Osteocyte (in vitro differentiated cells): ENCODE results near the gene NLRP1. TPM values are rescaled to one million over a fixed set of nuclear protein-coding genes. Genes with fewer than 3 reads are reported as not detected.
A peak's percentile ranks its signal among the peaks of the same experiment; 100 is the strongest.

Source experiments
- DNase-seq: peaks from one replicate; pipeline ENCODE4 v3.0.0; 2021; ENCODE audit warnings: mixed read lengths; ENCODE audit not compliant: unreplicated experiment; ENCODE audit errors: extremely low spot score
- H3K27ac Mint-ChIP-seq: one replicate; pipeline ENCODE4 v1.8.0; 2021; ENCODE audit warnings: mild to moderate bottlenecking, mixed read lengths; ENCODE audit not compliant: unreplicated experiment
- H3K27me3 Mint-ChIP-seq: one replicate; pipeline ENCODE4 v1.8.0; 2021; ENCODE audit warnings: mixed read lengths; ENCODE audit not compliant: unreplicated experiment
- H3K36me3 Mint-ChIP-seq: one replicate; pipeline ENCODE4 v1.8.0; 2021; ENCODE audit warnings: mixed read lengths; ENCODE audit not compliant: unreplicated experiment
- H3K4me1 Mint-ChIP-seq: one replicate; pipeline ENCODE4 v1.8.0; 2021; ENCODE audit warnings: mixed read lengths; ENCODE audit not compliant: unreplicated experiment
- H3K4me3 Mint-ChIP-seq: one replicate; pipeline ENCODE4 v1.8.0; 2021; ENCODE audit warnings: mild to moderate bottlenecking, moderate library complexity, mixed read lengths; ENCODE audit not compliant: unreplicated experiment
- H3K9me3 Mint-ChIP-seq: one replicate; pipeline ENCODE4 v1.8.0; 2021; ENCODE audit warnings: mixed read lengths; ENCODE audit not compliant: unreplicated experiment
- total RNA-seq: library from RNA; stranded (reverse); gene quantifications from 2 replicates; pipeline ENCODE4 v1.2.1, GENCODE V29; 2021
- TF ChIP-seq, protein P1 (sequence below): fragments of 200-600 bp; sonication (generic); IDR thresholded peaks from 2 replicates; pipeline ENCODE4 v1.5.0; 2021; ENCODE audit warnings: antibody characterized with exemption, mild to moderate bottlenecking, moderate library complexity

Gene NLRP1
- total RNA-seq, 1 donor from 2014 or later: 27.1 TPM

DNA sequence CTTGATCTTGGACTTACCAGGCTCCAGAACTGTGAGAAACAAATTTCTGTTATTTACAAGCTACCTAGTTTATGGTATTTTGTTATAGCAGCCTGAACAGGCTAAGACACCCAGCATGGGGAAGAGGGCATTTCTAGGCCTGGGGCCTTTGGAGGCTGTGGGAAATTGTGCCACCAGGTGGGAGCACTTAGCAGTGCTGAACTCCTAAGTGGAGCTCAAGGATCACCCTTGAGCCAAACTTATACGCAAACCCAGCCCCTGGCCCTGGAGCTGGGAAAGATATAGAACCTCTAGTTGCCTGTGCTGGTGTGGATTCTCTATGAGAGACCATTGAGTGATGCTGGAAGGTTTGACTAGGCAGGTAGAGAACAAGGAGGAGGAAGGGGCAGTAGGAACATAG lies 61.8 kb downstream of the NLRP1 start:
- H3K4me3 Mint-ChIP-seq: no peak overlapping the region
- no peaks in the 10 kb centered on the region for H3K27me3 Mint-ChIP-seq
- TF ChIP-seq, protein P1, sequence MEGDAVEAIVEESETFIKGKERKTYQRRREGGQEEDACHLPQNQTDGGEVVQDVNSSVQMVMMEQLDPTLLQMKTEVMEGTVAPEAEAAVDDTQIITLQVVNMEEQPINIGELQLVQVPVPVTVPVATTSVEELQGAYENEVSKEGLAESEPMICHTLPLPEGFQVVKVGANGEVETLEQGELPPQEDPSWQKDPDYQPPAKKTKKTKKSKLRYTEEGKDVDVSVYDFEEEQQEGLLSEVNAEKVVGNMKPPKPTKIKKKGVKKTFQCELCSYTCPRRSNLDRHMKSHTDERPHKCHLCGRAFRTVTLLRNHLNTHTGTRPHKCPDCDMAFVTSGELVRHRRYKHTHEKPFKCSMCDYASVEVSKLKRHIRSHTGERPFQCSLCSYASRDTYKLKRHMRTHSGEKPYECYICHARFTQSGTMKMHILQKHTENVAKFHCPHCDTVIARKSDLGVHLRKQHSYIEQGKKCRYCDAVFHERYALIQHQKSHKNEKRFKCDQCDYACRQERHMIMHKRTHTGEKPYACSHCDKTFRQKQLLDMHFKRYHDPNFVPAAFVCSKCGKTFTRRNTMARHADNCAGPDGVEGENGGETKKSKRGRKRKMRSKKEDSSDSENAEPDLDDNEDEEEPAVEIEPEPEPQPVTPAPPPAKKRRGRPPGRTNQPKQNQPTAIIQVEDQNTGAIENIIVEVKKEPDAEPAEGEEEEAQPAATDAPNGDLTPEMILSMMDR: no peak
- no peaks in the 10 kb centered on the region for H3K9me3 Mint-ChIP-seq
- H3K27ac Mint-ChIP-seq: no peak overlapping the region
- no peaks in the 10 kb centered on the region for H3K36me3 Mint-ChIP-seq
- H3K4me1 Mint-ChIP-seq: peaks cover 19% of the 10 kb centered on the region
- no peak for DNase-seq

DNA sequence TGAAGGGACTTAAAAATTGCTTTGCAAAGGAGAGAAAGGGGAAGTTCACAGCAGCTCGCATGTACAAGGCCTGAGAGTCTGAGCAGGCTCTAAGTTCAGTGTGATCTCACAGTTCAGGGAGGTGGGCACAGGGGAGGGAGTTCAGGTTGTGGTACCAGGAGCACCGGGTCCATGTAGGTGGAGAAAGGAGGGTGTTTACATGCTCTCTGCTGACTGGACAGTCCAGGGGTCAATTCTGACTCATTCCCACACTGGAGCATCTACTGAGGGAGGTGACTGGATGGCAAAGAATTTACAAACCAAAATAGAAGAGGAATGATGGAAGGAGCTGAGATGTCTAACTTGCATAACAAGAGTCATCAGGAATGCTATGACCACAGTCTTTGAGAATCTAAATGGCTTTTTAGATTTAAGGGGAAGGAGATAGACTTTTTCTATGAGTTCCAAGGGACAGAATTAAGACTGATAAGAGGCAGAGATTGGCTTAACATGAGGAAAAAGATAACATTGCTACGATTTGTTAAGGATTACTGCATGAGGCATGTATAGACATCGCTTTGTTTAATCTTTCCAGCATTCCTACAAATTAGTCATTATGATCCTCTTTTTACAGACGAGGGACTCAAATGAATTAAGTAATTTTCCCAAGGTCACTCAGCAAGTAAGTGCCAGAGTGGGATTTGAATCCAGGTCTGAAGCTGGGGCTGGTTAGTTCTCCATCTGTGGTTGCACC lies 68.1 kb downstream of the NLRP1 start:
- H3K4me3 Mint-ChIP-seq: no peak overlapping the region
- H3K27ac Mint-ChIP-seq: peak overlapping the region; percentile 80
- no peaks in the 10 kb centered on the region for H3K27me3 Mint-ChIP-seq
- no peaks in the 10 kb centered on the region for H3K9me3 Mint-ChIP-seq
- DNase-seq: no peak
- TF ChIP-seq, protein P1: no peak
- H3K4me1 Mint-ChIP-seq: peaks cover 19% of the 10 kb centered on the region
- H3K36me3 Mint-ChIP-seq: no peaks in the 10 kb centered on the region

DNA sequence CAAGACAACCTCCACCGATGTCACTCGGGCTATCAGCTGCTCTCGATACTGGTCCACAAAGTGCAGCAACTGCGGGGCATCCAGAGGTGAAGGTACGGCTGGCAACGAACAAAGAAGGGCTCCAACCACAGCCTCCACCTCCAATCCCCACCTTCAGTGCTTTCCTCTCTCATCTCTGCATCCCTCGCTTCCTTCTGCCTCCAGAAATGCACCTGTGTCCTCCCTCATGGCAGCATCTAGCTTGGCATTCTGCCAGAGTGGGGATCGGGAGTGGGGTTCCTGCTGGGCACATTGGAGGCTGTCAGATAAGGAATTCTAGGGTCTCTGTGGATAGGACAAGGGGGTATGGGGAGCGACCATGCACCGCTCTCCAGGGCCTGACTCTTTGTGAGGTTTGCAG lies 69.3 kb downstream of the NLRP1 start:
- H3K36me3 Mint-ChIP-seq: no peaks in the 10 kb centered on the region
- no peak for DNase-seq
- peaks cover 19% of the 10 kb centered on the region for H3K4me1 Mint-ChIP-seq
- no peaks in the 10 kb centered on the region for H3K27me3 Mint-ChIP-seq
- TF ChIP-seq, protein P1: no peak
- no peaks in the 10 kb centered on the region for H3K9me3 Mint-ChIP-seq
- H3K27ac Mint-ChIP-seq: no peak overlapping the region
- H3K4me3 Mint-ChIP-seq: no peak overlapping the region

DNA sequence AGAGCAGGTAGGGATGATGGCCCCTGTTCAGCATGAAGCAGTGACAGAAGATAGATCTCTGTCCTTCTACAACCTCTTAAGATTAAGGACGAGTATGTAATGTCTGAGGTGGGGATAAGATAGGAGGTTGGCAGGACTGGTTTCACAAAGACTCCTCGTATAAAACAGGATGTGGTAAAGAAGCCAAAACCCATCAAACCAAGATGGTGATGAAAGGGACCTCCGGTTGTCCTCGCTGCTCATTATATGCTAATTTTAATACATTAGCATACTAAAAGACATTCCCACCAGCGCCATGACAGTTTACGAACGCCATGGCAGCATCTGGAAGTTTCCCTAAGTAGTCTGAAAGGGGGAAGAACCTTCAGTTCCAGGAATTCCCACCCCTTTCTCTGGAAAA lies 70.7 kb downstream of the NLRP1 start:
- TF ChIP-seq, protein P1: no peak
- Mint-ChIP-seq H3K27ac (no peak overlapping the region), H3K4me3 (no peak overlapping the region), H3K36me3 (no peaks in the 10 kb centered on the region), H3K27me3 (no peaks in the 10 kb centered on the region), H3K4me1 (peaks cover 24% of the 10 kb centered on the region), H3K9me3 (no peaks in the 10 kb centered on the region)
- no peak for DNase-seq

DNA sequence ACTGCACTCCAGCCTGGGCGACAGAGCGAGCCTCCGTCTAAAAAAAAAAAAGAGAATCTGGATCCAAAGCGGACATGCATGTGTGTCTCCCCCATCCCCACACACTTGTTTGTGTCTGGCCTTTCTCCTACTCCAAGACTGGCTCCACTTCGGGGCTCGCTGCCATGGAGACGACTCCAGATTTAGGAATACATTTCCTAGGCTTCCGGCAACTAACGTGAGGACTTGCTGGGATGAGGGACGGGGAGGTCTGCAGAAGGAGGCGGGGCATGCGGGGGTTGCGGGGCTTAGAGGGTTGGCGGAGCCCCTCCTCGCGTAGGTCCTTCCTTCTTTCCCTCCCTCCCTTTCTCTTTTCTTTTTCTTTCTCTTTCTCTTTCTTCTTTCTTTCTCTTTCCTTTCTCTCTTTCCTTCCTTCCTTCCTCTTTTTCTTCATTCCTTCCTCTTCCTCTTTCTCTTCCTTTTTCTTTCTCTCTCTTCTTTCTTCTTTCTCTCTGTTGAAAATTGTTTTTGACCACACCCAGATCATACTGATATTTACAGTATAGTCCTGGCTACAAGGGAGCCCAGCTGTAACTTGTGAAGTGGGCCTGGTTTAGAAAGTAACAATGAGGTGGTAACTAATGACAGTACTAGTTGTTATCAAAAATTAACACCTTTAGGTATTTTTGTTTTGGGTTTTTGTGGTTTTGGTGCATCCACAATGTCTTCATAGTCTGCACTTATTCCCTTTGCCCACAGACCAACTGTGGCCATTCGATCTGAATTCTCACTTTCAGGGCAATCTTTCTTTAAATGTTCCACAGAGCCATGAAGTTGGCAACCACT lies 72.7 kb downstream of the NLRP1 start:
- no peak overlapping the region for H3K27ac Mint-ChIP-seq
- peaks cover 21% of the 10 kb centered on the region for H3K4me1 Mint-ChIP-seq
- DNase-seq: no peak

More for the DNA sequence above, 72.7 kb downstream of the NLRP1 start:
- no peaks in the 10 kb centered on the region for H3K9me3 Mint-ChIP-seq
- H3K36me3 Mint-ChIP-seq: no peaks in the 10 kb centered on the region
- H3K27me3 Mint-ChIP-seq: no peaks in the 10 kb centered on the region
- no peak overlapping the region for H3K4me3 Mint-ChIP-seq
- TF ChIP-seq, protein P1: no peak
